HEK293 (cell line): ENCODE measurements around the gene TMEM151B.

Experiments
- ATF2 ChIP-seq: fragments of 450-650 bp; formaldehyde crosslinking; IDR thresholded peaks from 2 replicates; pipeline ENCODE4 v1.5.1; 2016; ENCODE audit warnings: missing biosample characterization, missing genetic modification characterization, low read depth
- MEIS1 ChIP-seq: sonication (generic); formaldehyde crosslinking; IDR thresholded peaks from 2 replicates; pipeline ENCODE4 v1.8.1; 2022; ENCODE audit warnings: missing genetic modification reagents, mild to moderate bottlenecking, borderline replicate concordance
- PRDM4 ChIP-seq: fragments of 450-650 bp; formaldehyde crosslinking; IDR thresholded peaks from 2 replicates; pipeline ENCODE4 v1.5.1; 2017; ENCODE audit warnings: missing biosample characterization, missing genetic modification characterization
- ZBTB8A ChIP-seq: fragments of 450-650 bp; formaldehyde crosslinking; IDR thresholded peaks from 2 replicates; pipeline ENCODE4 v1.5.1; 2016; ENCODE audit warnings: missing biosample characterization, missing genetic modification characterization
- ZNF175 ChIP-seq: fragments of 450-650 bp; formaldehyde crosslinking; IDR thresholded peaks from 2 replicates; pipeline ENCODE4 v1.5.1; 2016; ENCODE audit warnings: missing biosample characterization, missing genetic modification characterization
- ZNF274 ChIP-seq, 2 experiments: fragments of 200-500 bp in 1 of 2; fragments of 450-650 bp in 1 of 2; sonication (Bioruptor generic) in 1 of 2; formaldehyde crosslinking in 1 of 2; IDR thresholded peaks; 2 replicates each; pipeline versions ENCODE4 v1.5.1 to v1.6.1; 2014 to 2016; ENCODE audit warnings: borderline replicate concordance in 1 of 2, inconsistent platforms in 1 of 2, low read length in 1 of 2, missing biosample characterization in 1 of 2, missing genetic modification characterization in 1 of 2
- ZNF324 ChIP-seq: fragments of 450-650 bp; formaldehyde crosslinking; IDR thresholded peaks from 2 replicates; pipeline ENCODE4 v1.5.1; 2016; ENCODE audit warnings: missing biosample characterization, missing genetic modification characterization
- ZNF501 ChIP-seq: fragments of 450-650 bp; formaldehyde crosslinking; IDR thresholded peaks from 2 replicates; pipeline ENCODE4 v1.5.1; 2016; ENCODE audit warnings: missing biosample characterization, missing genetic modification characterization
- ZNF529 ChIP-seq: fragments of 450-650 bp; formaldehyde crosslinking; IDR thresholded peaks from 2 replicates; pipeline ENCODE4 v1.5.1; 2017; ENCODE audit warnings: missing genetic modification characterization, missing biosample characterization; ENCODE audit not compliant: insufficient replicate concordance
- ZNF670 ChIP-seq: fragments of 450-650 bp; formaldehyde crosslinking; IDR thresholded peaks from 2 replicates; pipeline ENCODE4 v1.5.1; 2016; ENCODE audit warnings: missing biosample characterization, missing genetic modification characterization, low read depth
- ZNF792 ChIP-seq: fragments of 450-650 bp; formaldehyde crosslinking; IDR thresholded peaks from 2 replicates; pipeline ENCODE4 v1.5.1; 2016; ENCODE audit warnings: missing biosample characterization, missing genetic modification characterization
- TF ChIP-seq, protein P1 (sequence below): fragments of 450-650 bp; formaldehyde crosslinking; IDR thresholded peaks from 2 replicates; pipeline ENCODE4 v1.5.1; 2016; ENCODE audit warnings: missing biosample characterization, missing genetic modification characterization
- TF ChIP-seq, protein P2 (sequence below): fragments of 450-650 bp; formaldehyde crosslinking; IDR thresholded peaks from 2 replicates; pipeline ENCODE4 v1.5.1; 2016; ENCODE audit warnings: missing biosample characterization, missing genetic modification characterization

DNA sequence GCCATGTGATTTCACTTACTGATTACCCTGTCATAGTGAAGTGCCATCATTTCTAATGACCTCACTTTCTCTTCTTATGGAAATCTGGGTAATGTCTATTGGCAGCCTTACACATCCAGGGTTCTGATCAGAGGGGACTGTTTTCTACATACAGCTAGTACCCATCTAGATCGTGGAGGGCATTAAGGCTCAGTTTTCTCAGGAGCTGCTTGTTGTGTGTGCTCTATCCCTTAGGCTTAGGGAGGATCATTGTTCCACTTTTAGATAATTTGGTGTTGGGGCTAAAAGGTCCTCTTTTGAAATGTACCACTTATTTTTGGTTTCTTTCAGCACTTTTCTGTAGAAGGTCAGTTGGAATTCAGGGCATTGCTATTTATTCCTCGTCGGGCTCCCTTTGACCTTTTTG, 19.5 kb upstream of the TMEM151B start:
- no peak for TF ChIP-seq ZNF501 (tag by site-specific recombination)
- TF ChIP-seq, protein P1, sequence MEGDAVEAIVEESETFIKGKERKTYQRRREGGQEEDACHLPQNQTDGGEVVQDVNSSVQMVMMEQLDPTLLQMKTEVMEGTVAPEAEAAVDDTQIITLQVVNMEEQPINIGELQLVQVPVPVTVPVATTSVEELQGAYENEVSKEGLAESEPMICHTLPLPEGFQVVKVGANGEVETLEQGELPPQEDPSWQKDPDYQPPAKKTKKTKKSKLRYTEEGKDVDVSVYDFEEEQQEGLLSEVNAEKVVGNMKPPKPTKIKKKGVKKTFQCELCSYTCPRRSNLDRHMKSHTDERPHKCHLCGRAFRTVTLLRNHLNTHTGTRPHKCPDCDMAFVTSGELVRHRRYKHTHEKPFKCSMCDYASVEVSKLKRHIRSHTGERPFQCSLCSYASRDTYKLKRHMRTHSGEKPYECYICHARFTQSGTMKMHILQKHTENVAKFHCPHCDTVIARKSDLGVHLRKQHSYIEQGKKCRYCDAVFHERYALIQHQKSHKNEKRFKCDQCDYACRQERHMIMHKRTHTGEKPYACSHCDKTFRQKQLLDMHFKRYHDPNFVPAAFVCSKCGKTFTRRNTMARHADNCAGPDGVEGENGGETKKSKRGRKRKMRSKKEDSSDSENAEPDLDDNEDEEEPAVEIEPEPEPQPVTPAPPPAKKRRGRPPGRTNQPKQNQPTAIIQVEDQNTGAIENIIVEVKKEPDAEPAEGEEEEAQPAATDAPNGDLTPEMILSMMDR (tag by site-specific recombination), result no peak
- TF ChIP-seq ATF2 (tag by site-specific recombination), result peak; percentile 68; the same call in 1 of the 2 replicates
- no peak for TF ChIP-seq ZNF274 (IDR thresholded peaks at IDR 0.05; ENCODE audit: low read length)
- TF ChIP-seq ZNF274 (tag by site-specific recombination; IDR thresholded peaks at IDR 0.05; ENCODE audit: borderline replicate concordance), result no peak
- TF ChIP-seq ZNF792, result no peak
- TF ChIP-seq ZNF670 (tag by site-specific recombination), result no peak
- TF ChIP-seq ZNF529 (tag by site-specific recombination), result no peak
- TF ChIP-seq, protein P2, sequence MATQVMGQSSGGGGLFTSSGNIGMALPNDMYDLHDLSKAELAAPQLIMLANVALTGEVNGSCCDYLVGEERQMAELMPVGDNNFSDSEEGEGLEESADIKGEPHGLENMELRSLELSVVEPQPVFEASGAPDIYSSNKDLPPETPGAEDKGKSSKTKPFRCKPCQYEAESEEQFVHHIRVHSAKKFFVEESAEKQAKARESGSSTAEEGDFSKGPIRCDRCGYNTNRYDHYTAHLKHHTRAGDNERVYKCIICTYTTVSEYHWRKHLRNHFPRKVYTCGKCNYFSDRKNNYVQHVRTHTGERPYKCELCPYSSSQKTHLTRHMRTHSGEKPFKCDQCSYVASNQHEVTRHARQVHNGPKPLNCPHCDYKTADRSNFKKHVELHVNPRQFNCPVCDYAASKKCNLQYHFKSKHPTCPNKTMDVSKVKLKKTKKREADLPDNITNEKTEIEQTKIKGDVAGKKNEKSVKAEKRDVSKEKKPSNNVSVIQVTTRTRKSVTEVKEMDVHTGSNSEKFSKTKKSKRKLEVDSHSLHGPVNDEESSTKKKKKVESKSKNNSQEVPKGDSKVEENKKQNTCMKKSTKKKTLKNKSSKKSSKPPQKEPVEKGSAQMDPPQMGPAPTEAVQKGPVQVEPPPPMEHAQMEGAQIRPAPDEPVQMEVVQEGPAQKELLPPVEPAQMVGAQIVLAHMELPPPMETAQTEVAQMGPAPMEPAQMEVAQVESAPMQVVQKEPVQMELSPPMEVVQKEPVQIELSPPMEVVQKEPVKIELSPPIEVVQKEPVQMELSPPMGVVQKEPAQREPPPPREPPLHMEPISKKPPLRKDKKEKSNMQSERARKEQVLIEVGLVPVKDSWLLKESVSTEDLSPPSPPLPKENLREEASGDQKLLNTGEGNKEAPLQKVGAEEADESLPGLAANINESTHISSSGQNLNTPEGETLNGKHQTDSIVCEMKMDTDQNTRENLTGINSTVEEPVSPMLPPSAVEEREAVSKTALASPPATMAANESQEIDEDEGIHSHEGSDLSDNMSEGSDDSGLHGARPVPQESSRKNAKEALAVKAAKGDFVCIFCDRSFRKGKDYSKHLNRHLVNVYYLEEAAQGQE (tag by site-specific recombination), result no peak
- no peak for TF ChIP-seq ZBTB8A (tag by site-specific recombination)
- TF ChIP-seq ZNF324 (tag by site-specific recombination), result no peak
- TF ChIP-seq ZNF175 (tag by site-specific recombination), result no peak
- no peak for TF ChIP-seq MEIS1 (CRISPR knock-in tag)
- no peak for TF ChIP-seq PRDM4 (tag by site-specific recombination)
